GM12872 (cell line): ENCODE data around the gene OCIAD1.

Experiments
- TF ChIP-seq, protein P1 (sequence below): IDR thresholded peaks from 3 replicates; pipeline ENCODE4 v1.5.1; 2011; ENCODE audit warnings: low read depth, mild to moderate bottlenecking, low read length, moderate library complexity; ENCODE audit not compliant: insufficient read depth

The OCIAD1 gene

DNA sequence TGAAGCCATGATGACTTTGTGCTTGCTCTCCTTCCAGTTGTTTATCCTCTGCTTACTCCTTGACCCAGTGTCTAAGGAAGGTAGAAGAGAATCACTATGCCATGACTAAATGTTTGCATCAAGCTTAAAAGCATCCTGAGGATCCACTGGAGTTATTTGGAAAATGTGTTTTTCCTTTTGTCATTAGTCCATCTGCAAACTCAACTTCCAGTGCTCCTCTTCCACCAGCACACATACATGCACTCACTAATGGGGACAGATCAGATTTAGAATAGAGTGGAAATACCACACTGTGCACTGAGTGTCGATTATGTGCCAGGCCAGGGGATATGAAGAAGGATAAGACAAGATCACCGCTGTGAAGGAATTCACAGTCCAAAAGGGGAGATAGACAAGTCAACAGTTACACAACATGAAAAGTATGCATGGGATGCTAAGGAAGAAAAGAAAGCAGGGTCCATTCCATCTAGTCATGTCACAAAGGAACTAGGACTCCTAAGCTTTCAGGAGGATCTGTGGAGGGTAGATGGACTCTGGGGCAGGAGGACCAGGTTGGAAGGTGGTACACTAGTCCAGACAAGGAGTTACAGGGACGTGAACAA lies 73.8 kb downstream of the OCIAD1 start:
- TF ChIP-seq, protein P1, sequence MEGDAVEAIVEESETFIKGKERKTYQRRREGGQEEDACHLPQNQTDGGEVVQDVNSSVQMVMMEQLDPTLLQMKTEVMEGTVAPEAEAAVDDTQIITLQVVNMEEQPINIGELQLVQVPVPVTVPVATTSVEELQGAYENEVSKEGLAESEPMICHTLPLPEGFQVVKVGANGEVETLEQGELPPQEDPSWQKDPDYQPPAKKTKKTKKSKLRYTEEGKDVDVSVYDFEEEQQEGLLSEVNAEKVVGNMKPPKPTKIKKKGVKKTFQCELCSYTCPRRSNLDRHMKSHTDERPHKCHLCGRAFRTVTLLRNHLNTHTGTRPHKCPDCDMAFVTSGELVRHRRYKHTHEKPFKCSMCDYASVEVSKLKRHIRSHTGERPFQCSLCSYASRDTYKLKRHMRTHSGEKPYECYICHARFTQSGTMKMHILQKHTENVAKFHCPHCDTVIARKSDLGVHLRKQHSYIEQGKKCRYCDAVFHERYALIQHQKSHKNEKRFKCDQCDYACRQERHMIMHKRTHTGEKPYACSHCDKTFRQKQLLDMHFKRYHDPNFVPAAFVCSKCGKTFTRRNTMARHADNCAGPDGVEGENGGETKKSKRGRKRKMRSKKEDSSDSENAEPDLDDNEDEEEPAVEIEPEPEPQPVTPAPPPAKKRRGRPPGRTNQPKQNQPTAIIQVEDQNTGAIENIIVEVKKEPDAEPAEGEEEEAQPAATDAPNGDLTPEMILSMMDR = no peak

DNA sequence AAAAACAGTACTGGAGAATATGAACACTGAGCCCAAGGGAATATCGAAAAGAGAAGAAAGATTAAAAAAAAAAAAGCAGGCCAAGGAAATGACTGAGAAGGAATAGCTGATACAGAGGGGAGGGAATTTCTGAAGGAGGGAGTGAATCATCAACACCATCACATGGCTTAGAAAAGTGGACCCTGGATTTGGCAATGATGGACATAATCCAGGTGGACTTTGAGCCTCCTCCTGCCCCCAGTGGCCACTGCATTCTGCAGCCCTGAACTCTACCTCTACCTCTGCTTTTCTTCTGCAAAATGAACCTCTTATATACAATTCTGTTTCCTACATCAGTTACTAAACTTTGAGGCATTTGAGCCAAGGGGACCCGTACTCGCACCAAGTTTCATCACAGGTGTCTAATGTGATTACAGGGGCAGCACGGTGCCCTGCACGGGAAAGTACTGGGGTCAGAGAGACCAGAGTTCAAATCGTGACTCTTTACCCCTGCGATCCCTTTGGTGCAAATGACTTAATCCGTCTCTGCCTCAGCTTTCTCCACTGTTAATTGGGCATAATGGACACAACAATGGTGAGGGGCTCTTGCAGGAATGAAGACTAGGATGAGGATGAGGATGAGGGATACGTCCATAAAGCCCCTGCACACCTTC lies 74.6 kb downstream of the OCIAD1 start:
- TF ChIP-seq, protein P1 = peak; percentile 39; the same call in 2 of the 3 replicates

DNA sequence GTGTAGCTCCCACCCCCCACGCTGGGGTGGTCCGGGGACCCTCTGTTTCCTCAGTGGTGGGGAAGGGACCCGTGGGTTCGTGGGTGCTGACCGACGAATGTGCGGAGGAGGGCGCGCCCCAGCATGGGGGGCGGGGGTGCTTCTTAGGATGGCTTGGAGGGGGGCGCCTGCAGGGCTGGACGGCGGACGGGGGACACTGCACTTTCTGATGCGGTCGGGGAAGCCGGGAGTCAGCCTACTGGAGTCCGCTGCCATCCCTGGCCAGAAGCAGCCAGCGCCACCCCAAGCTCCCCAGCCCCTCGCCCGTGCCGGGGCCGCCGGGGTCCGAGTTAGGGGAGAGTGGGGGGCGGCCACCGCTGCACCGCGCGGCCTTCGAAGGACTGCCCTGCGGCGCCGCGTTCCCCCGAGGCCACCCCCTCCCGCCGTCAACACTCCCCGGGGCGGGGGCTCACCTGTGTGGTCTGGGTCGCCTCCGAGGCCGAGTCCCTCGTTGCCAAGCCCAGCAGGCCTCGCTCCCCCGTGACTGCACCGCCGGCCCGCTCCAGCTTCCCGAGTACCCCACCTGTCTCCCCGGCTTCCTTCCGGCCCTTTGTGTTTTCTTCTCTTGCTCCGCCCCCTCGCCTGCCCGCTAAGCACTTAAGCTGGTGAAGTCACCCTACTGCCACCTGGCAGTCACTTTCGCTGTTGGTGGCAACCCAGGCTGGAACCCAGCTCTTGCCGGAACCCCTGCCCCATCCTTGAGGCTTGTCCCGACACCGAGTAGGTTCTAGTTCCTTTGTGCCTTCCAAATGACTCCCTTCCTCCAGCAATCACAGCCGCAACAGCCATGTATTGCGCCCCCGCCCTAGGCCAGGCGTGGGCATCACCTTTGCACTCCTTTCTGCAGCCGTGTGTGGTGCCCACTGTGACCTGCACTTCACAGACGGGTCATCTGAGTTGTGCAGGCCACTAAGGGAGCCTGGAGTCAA lies 75.6 kb downstream of the OCIAD1 start, which contains the start of gene OCIAD2:
TSS of gene OCIAD2 (minus strand) at position 569 of the 968 bp plus-strand sequence. CDS start 2,225 bp downstream, outside the sequence.
- TF ChIP-seq, protein P1 = peak; percentile 16; the same call in 1 of the 3 replicates

DNA sequence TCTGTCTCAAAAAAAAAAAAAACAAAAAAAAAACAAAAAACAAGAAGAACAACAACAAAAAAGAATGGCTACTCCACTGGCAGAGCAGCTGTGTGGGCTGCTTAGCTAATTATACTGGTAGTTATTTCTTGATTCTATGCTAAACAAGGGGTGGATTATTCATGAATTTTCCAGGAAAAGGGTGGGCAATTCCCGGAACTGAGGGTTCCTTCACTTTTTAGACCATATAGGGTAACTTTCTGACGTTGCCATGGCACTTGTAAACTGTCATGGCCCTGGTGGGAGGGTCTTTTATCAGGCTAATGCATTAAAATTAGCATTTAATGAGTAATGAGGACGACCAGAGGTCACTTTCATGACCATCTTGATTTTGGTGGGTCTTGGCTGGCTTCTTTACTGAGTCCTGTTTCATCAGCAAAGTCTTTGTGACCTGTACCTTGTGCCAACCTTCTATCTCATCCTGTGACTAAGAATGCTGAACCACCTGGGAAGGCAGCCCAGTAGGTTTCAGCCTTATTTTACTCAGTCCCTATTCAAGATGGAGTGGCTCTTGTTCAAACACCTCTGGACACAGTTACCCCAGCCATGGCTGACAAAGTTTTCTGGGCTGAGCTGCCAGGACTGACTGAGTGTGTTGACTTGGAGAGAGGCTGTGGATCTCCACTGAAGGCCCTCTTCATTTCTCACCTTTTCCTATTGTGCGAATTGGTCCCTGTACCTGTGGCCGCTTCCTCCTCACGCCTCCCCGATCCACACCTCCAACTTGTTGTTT lies 77.0 kb downstream of the OCIAD1 start:
- TF ChIP-seq, protein P1 = no peak

DNA sequence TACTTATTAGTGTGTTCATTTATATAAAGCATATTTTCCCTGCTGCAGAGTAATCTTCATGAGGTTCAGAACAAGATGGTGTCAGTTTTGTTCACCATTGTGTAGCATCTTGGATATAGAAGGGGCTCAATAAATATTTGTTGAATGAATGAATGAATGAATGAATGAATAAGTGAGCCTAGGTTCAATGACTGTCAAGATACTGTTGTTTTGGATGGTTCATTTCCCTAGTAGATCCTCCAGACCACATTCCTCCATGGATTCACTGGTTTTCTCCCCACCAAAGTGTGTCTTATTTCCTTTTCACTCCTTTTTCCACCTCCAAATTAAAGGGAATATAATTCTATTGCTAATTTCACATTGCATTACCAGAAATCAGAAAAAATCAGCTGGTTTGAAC lies 77.8 kb downstream of the OCIAD1 start:
- TF ChIP-seq, protein P1 = no peak

DNA sequence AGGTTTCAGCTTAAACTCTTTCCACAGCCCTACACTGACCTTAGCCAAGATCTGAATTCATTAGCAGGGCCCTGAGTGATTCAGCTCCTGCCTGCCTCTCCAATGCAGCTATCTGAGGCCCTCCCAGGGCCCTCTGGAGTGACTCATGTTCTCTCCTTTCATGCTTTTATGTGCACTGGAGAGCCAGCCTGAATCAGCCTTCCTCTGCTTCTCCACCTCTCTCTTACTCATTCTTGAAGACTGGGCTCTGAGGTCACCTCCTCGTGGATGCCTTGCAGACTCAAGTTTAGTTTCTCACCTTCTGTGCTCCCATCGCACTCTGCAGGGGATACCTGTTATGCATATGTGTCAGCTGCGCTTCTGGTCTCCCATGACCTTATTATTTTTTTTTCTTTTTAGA lies 78.8 kb downstream of the OCIAD1 start:
- TF ChIP-seq, protein P1 = no peak

DNA sequence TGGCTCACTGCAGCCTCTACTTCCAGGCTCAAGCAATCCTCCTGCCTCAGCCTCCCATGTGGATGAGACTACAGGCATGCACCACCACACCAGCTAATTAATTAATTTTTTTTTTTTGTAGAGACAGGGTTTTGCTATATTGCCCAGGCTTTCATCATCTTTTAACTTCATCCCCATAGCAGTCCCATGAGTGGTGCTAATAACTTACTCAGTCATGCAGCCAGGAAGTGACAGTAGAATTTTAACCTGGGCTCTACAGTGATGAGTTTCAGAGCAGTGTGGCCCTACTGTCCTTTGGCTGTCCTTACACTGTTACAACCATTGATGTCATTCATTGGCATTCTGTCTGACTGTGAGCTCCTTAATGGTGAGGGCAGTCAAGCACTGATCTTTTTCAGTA lies 79.6 kb downstream of the OCIAD1 start:
- TF ChIP-seq, protein P1 = no peak
